ENCODE measurements around the gene VPS8. TPM values are rescaled to one million over a fixed set of nuclear protein-coding genes. Genes with fewer than 3 reads are reported as not detected.
A peak's percentile ranks its signal among the peaks of the same experiment; 100 is the strongest.

VPS8 gene
- total RNA-seq, 2 donors from 2014 or later, result 49.7 to 70.0 TPM

- Histone ChIP-seq H3K27ac (ENCODE audit: low read depth, low read length) (no peak overlapping the region), H3K27me3 (ENCODE audit: control insufficient read depth, insufficient read depth, low read length, poor library complexity, severe bottlenecking) (no peaks in the 10 kb centered on the region), H3K36me3 (ENCODE audit: control insufficient read depth, insufficient read depth, low read length) (no peaks in the 10 kb centered on the region), H3K9me3 (ENCODE audit: control insufficient read depth, low read length) (no peaks in the 10 kb centered on the region), H3K4me1 (ENCODE audit: control insufficient read depth, insufficient read depth, low read length) (peaks cover 7% of the 10 kb centered on the region), H3K9ac (ENCODE audit: extremely low read depth, low read length, poor library complexity, severe bottlenecking) (no peak overlapping the region), H3K4me3 (ENCODE audit: low read length) (no peak overlapping the region)
- H3K9me3 Mint-ChIP-seq, result no peaks in the 10 kb centered on the region
- H3K27me3 Mint-ChIP-seq (ENCODE audit: insufficient read depth), result peaks cover 3% of the 10 kb centered on the region
- no peak for DNase-seq
- no peaks in the 10 kb centered on the region for H3K36me3 Mint-ChIP-seq (ENCODE audit: low read depth)
- TF ChIP-seq CTCF (conservative IDR thresholded peaks at IDR 0.05), result no peak
- H3K27ac Mint-ChIP-seq, result no peak overlapping the region
- 78 to 91% methylated on average over 6 of the region's 6 CpGs for WGBS, 2 experiments (ENCODE audit: insufficient coverage in 1 of 2, insufficient read length in 1 of 2)
- peaks cover 37% of the 10 kb centered on the region for H3K4me1 Mint-ChIP-seq
- H3K4me3 Mint-ChIP-seq, result no peak overlapping the region
Measured at GRCh38 chr3:184780981-184781515, 30.9 kb upstream of the VPS8 start.

GRCh38 chr3:184781801-184782200, 30.2 kb upstream of the VPS8 start:
- peak; percentile 42 for DNase-seq
- peaks cover 29% of the 10 kb centered on the region for H3K4me1 Mint-ChIP-seq
- WGBS, 2 experiments (ENCODE audit: insufficient coverage in 1 of 2, insufficient read length in 1 of 2), result 78 to 93% methylated on average over 4 of the region's 4 CpGs
- H3K4me1 ChIP-seq (ENCODE audit: control insufficient read depth, insufficient read depth, low read length), result peaks cover 7% of the 10 kb centered on the region
- no peak overlapping the region for H3K27ac ChIP-seq (ENCODE audit: low read depth, low read length)
- H3K9me3 ChIP-seq (ENCODE audit: control insufficient read depth, low read length), result no peaks in the 10 kb centered on the region
- no peak overlapping the region for H3K4me3 Mint-ChIP-seq
- no peak for TF ChIP-seq CTCF (conservative IDR thresholded peaks at IDR 0.05)
- H3K36me3 ChIP-seq (ENCODE audit: control insufficient read depth, insufficient read depth, low read length), result no peaks in the 10 kb centered on the region
- H3K9ac ChIP-seq (ENCODE audit: extremely low read depth, low read length, poor library complexity, severe bottlenecking), result no peak overlapping the region
- H3K9me3 Mint-ChIP-seq, result no peaks in the 10 kb centered on the region
- no peaks in the 10 kb centered on the region for H3K27me3 ChIP-seq (ENCODE audit: control insufficient read depth, insufficient read depth, low read length, poor library complexity, severe bottlenecking)
- H3K27ac Mint-ChIP-seq, result no peak overlapping the region
- peaks cover 3% of the 10 kb centered on the region for H3K27me3 Mint-ChIP-seq (ENCODE audit: insufficient read depth)
- no peak overlapping the region for H3K4me3 ChIP-seq (ENCODE audit: low read length)
- H3K36me3 Mint-ChIP-seq (ENCODE audit: low read depth), result no peaks in the 10 kb centered on the region

GRCh38 chr3:184783319-184783718, 28.6 kb upstream of the VPS8 start:
- WGBS, 2 experiments (ENCODE audit: insufficient coverage in 1 of 2, insufficient read length in 1 of 2), result 87 to 96% methylated on average over 5 to 7 of the region's 7 CpGs
- H3K36me3 ChIP-seq (ENCODE audit: control insufficient read depth, insufficient read depth, low read length), result no peaks in the 10 kb centered on the region

More at GRCh38 chr3:184783319-184783718, 28.6 kb upstream of the VPS8 start:
- Mint-ChIP-seq H3K27me3 (ENCODE audit: insufficient read depth) (peaks cover 3% of the 10 kb centered on the region), H3K4me3 (no peak overlapping the region), H3K9me3 (no peaks in the 10 kb centered on the region), H3K4me1 (peaks cover 20% of the 10 kb centered on the region), H3K36me3 (ENCODE audit: low read depth) (no peaks in the 10 kb centered on the region), H3K27ac (no peak overlapping the region)
- Histone ChIP-seq H3K9me3 (ENCODE audit: control insufficient read depth, low read length) (no peaks in the 10 kb centered on the region), H3K4me1 (ENCODE audit: control insufficient read depth, insufficient read depth, low read length) (no peaks in the 10 kb centered on the region), H3K9ac (ENCODE audit: extremely low read depth, low read length, poor library complexity, severe bottlenecking) (no peak overlapping the region), H3K27me3 (ENCODE audit: control insufficient read depth, insufficient read depth, low read length, poor library complexity, severe bottlenecking) (no peaks in the 10 kb centered on the region), H3K4me3 (ENCODE audit: low read length) (no peak overlapping the region), H3K27ac (ENCODE audit: low read depth, low read length) (no peak overlapping the region)
- TF ChIP-seq CTCF (conservative IDR thresholded peaks at IDR 0.05), result no peak
- no peak for DNase-seq
